GM12878 (cell line): ENCODE data around the gene XPOT. TPM values are rescaled to one million over a fixed set of nuclear protein-coding genes. Genes with fewer than 3 reads are reported as not detected.

Source experiments
- BRCA1 ChIP-seq: IDR thresholded peaks from 2 replicates; pipeline ENCODE4 v1.6.1; 2011; ENCODE audit warnings: low read depth, low read length, improper control_type of control experiment
- CBFB ChIP-seq: IDR thresholded peaks from 2 replicates; pipeline ENCODE4 v1.6.1; 2016; ENCODE audit warnings: antibody characterized with exemption, low read depth
- E4F1 ChIP-seq: fragments of 450-650 bp; IDR thresholded peaks from 2 replicates; pipeline ENCODE4 v1.6.1; 2018; ENCODE audit warnings: borderline replicate concordance, mild to moderate bottlenecking; ENCODE audit not compliant: partially characterized antibody
- IKZF1 ChIP-seq: fragments of 450-650 bp; conservative IDR thresholded peaks from 2 replicates; pipeline ENCODE4 v1.6.1; 2017; ENCODE audit warnings: antibody characterized with exemption, mild to moderate bottlenecking
- IRF4 ChIP-seq: IDR thresholded peaks from 2 replicates; pipeline ENCODE4 v1.6.1; 2011; ENCODE audit warnings: low read depth, low read length
- NFXL1 ChIP-seq: fragments of 450-650 bp; IDR thresholded peaks from 2 replicates; pipeline ENCODE4 v1.6.1; 2017; ENCODE audit warnings: antibody characterized with exemption, mild to moderate bottlenecking, borderline replicate concordance
- NRF1 ChIP-seq: conservative IDR thresholded peaks from 2 replicates; pipeline ENCODE4 v1.6.1; 2011; ENCODE audit warnings: mild to moderate bottlenecking, low read depth, low read length, improper control_type of control experiment
- RAD21 ChIP-seq: IDR thresholded peaks from 2 replicates; pipeline ENCODE4 v1.6.1; 2011; ENCODE audit warnings: mild to moderate bottlenecking, low read depth, low read length, moderate library complexity; ENCODE audit not compliant: insufficient read depth
- RAD51 ChIP-seq: fragments of 450-650 bp; IDR thresholded peaks from 2 replicates; pipeline ENCODE4 v1.6.1; 2016; ENCODE audit warnings: moderate library complexity, mild to moderate bottlenecking, inconsistent platforms
- SMAD5 ChIP-seq: IDR thresholded peaks from 2 replicates; pipeline ENCODE4 v1.6.1; 2016; ENCODE audit warnings: antibody characterized with exemption, low read depth
- SREBF2 ChIP-seq: IDR thresholded peaks from 2 replicates; pipeline ENCODE4 v1.6.1; 2012; ENCODE audit warnings: mild to moderate bottlenecking, low read length
- TARDBP ChIP-seq: IDR thresholded peaks from 2 replicates; pipeline ENCODE4 v1.6.1; 2016; ENCODE audit warnings: borderline replicate concordance
- ZBTB4 ChIP-seq: fragments of 450-650 bp; formaldehyde crosslinking; IDR thresholded peaks from 2 replicates; pipeline ENCODE4 v1.4.0; 2022; ENCODE audit warnings: mild to moderate bottlenecking, moderate library complexity
- polyA plus RNA-seq, 11 experiments: library from polyadenylated mRNA; depleted of rRNA in 4 of 11; unstranded in 6 of 11; stranded (reverse) in 5 of 11; fragments of >200 nt; fragmentation: Nextera tagmentation in 4 of 11; fragmentation: Illumina TruSeq in 1 of 11; extraction: Ambion mirVana in 4 of 11; extraction: Trizol in 1 of 11; gene quantifications; 1 replicate in 1 of 11; 2 replicates in 10 of 11; pipeline versions ENCODE4 v1.2.1 to v1.2.3, GENCODE V29; 2011 to 2016; ENCODE audit warnings: inconsistent platforms in 2 of 11, missing spikeins in 2 of 11, low read depth in 1 of 11
- total RNA-seq, 4 experiments: library from RNA; depleted of rRNA in 3 of 4; stranded (reverse); fragments of >200 nt in 3 of 4; fragmentation: Illumina TruSeq in 1 of 4; extraction: Trizol in 1 of 4; gene quantifications; 2 replicates each; pipeline versions ENCODE4 v1.2.1 to v1.2.3, GENCODE V29; 2013 to 2021
- TF ChIP-seq, protein P1 (sequence below): fragments of 450-650 bp; IDR thresholded peaks from 2 replicates; pipeline ENCODE4 v1.6.1; 2017; ENCODE audit warnings: low read depth, mild to moderate bottlenecking, moderate library complexity
- TF ChIP-seq, protein P2 (sequence below): fragments of 450-650 bp; IDR thresholded peaks from 2 replicates; pipeline ENCODE4 v1.6.1; 2017; ENCODE audit warnings: mild to moderate bottlenecking, moderate library complexity
- TF ChIP-seq, protein P3 (sequence below): fragments of 450-650 bp; IDR thresholded peaks from 2 replicates; pipeline ENCODE4 v1.6.1; 2016; ENCODE audit warnings: mild to moderate bottlenecking

The XPOT gene
- total and polyA plus RNA-seq, 10 of the 15 experiments (the other 5 are each of a cell fraction or from before 2014, with no cell fraction given), result 11.9 to 66.3 (median 54.7) TPM

- no peak for TF ChIP-seq E4F1
- TF ChIP-seq BRCA1, result no peak
- TF ChIP-seq IKZF1, result peak; percentile 96
- no peak for TF ChIP-seq IRF4
- peak; percentile 29; the same call in 1 of the 2 replicates for TF ChIP-seq RAD51
- peak; percentile 86 for TF ChIP-seq SMAD5
- TF ChIP-seq, protein P1, sequence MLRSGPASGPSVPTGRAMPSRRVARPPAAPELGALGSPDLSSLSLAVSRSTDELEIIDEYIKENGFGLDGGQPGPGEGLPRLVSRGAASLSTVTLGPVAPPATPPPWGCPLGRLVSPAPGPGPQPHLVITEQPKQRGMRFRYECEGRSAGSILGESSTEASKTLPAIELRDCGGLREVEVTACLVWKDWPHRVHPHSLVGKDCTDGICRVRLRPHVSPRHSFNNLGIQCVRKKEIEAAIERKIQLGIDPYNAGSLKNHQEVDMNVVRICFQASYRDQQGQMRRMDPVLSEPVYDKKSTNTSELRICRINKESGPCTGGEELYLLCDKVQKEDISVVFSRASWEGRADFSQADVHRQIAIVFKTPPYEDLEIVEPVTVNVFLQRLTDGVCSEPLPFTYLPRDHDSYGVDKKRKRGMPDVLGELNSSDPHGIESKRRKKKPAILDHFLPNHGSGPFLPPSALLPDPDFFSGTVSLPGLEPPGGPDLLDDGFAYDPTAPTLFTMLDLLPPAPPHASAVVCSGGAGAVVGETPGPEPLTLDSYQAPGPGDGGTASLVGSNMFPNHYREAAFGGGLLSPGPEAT, result no peak
- no peak for TF ChIP-seq NRF1
- TF ChIP-seq, protein P2, sequence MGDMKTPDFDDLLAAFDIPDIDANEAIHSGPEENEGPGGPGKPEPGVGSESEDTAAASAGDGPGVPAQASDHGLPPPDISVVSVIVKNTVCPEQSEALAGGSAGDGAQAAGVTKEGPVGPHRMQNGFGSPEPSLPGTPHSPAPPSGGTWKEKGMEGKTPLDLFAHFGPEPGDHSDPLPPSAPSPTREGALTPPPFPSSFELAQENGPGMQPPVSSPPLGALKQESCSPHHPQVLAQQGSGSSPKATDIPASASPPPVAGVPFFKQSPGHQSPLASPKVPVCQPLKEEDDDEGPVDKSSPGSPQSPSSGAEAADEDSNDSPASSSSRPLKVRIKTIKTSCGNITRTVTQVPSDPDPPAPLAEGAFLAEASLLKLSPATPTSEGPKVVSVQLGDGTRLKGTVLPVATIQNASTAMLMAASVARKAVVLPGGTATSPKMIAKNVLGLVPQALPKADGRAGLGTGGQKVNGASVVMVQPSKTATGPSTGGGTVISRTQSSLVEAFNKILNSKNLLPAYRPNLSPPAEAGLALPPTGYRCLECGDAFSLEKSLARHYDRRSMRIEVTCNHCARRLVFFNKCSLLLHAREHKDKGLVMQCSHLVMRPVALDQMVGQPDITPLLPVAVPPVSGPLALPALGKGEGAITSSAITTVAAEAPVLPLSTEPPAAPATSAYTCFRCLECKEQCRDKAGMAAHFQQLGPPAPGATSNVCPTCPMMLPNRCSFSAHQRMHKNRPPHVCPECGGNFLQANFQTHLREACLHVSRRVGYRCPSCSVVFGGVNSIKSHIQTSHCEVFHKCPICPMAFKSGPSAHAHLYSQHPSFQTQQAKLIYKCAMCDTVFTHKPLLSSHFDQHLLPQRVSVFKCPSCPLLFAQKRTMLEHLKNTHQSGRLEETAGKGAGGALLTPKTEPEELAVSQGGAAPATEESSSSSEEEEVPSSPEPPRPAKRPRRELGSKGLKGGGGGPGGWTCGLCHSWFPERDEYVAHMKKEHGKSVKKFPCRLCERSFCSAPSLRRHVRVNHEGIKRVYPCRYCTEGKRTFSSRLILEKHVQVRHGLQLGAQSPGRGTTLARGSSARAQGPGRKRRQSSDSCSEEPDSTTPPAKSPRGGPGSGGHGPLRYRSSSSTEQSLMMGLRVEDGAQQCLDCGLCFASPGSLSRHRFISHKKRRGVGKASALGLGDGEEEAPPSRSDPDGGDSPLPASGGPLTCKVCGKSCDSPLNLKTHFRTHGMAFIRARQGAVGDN, result peak; percentile 62; the same call in 1 of the 2 replicates
- TF ChIP-seq SREBF2, result no peak
- no peak for TF ChIP-seq RAD21
- TF ChIP-seq, protein P3, sequence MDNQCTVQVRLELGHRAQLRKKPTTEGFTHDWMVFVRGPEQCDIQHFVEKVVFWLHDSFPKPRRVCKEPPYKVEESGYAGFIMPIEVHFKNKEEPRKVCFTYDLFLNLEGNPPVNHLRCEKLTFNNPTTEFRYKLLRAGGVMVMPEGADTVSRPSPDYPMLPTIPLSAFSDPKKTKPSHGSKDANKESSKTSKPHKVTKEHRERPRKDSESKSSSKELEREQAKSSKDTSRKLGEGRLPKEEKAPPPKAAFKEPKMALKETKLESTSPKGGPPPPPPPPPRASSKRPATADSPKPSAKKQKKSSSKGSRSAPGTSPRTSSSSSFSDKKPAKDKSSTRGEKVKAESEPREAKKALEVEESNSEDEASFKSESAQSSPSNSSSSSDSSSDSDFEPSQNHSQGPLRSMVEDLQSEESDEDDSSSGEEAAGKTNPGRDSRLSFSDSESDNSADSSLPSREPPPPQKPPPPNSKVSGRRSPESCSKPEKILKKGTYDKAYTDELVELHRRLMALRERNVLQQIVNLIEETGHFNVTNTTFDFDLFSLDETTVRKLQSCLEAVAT, result peak; percentile 44; the same call in 1 of the 2 replicates
- TF ChIP-seq CBFB, result peak; percentile 48; the same call in 1 of the 2 replicates
- no peak for TF ChIP-seq TARDBP
- TF ChIP-seq NFXL1, result no peak
- TF ChIP-seq ZBTB4 (CRISPR knock-in tag), result no peak
Measured at GRCh38 chr12:64403707-64404469, at the start of gene XPOT (continued).
